BJ (cell line): ENCODE results near the gene TPD52L2. TPM values are rescaled to one million over a fixed set of nuclear protein-coding genes. Genes with fewer than 3 reads are reported as not detected.
"Not testable (repeated sequence)": the region's sequence is repeated elsewhere in the genome, so short reads cannot be mapped to it uniquely, and the experiment has no call there.

Experiments used
- CTCF ChIA-PET: fragments of 350-600 bp; formaldehyde crosslinking; extraction: SDS; loops from one replicate; lab custom pipeline; 2021; ENCODE audit warnings: antibody characterized with exemption, inconsistent platforms; lab: Yijun Ruan, JAX
- POLR2A ChIA-PET: fragments of 300-600 bp; sonication (Branson Sonifier 250); formaldehyde crosslinking; extraction: SDS; loops from one replicate; lab custom pipeline; 2021; ENCODE audit warnings: antibody characterized with exemption; lab: Charles Lee
- DNase-seq: peaks from one replicate; pipeline ENCODE4 v3.0.0-alpha.2; 2011; ENCODE audit warnings: low read depth
- H3K27me3 ChIP-seq: 2 replicates; pipeline ENCODE4 v1.6.0; 2011; ENCODE audit warnings: low read length; ENCODE audit not compliant: control insufficient read depth, insufficient read depth
- H3K36me3 ChIP-seq: 2 replicates; pipeline ENCODE4 v1.5.1; 2011; ENCODE audit warnings: low read length; ENCODE audit not compliant: control insufficient read depth, insufficient read depth
- H3K4me3 ChIP-seq: 2 replicates; pipeline ENCODE4 v1.5.1; 2011; ENCODE audit warnings: low read depth, mild to moderate bottlenecking, control low read depth, low read length
- CTCF ChIP-seq: IDR thresholded peaks from 2 replicates; pipeline ENCODE4 v1.5.1; 2011; ENCODE audit warnings: low read depth, mild to moderate bottlenecking, control low read depth, inconsistent platforms, low read length, moderate library complexity; ENCODE audit not compliant: insufficient read depth
- polyA plus RNA-seq: library from polyadenylated mRNA; depleted of rRNA; stranded (reverse); fragments of >200 nt; gene quantifications from 2 replicates; pipeline ENCODE4 v1.2.3, GENCODE V29; 2011

Gene TPD52L2
- polyA plus RNA-seq, 1 experiment = 288 TPM

- Histone ChIP-seq H3K4me3 (no peak overlapping the region), H3K27me3 (no peaks in the 10 kb centered on the region), H3K36me3 (peaks cover 22% of the 10 kb centered on the region)
- POLR2A ChIA-PET = no interaction called here
- no peak for DNase-seq
- CTCF ChIA-PET = no interaction called here
- TF ChIP-seq CTCF = no peak
These were observed 61.2 kb downstream of the TPD52L2 start for GRCh38 chr20:63926298-63926697.

GRCh38 chr20:63929071-63929470 is 64.0 kb downstream of the TPD52L2 start:
- TF ChIP-seq CTCF = no peak
- ChIA-PET CTCF (interaction anchor here (0.6 kb wide), 1 partner anchor 28 kb away, joined by 3 read pairs; no protein-coding TSS in a partner anchor), POLR2A (no interaction called here)
- Histone ChIP-seq H3K4me3 (no peak overlapping the region), H3K27me3 (no peaks in the 10 kb centered on the region), H3K36me3 (peaks cover 34% of the 10 kb centered on the region)
- DNase-seq = no peak

- H3K4me3 ChIP-seq, H3K27me3 ChIP-seq, POLR2A ChIA-PET, DNase-seq: not testable (repeated sequence)
- H3K36me3 ChIP-seq = peaks cover 34% of the 10 kb centered on the region
- CTCF ChIA-PET = interaction anchor here (0.6 kb wide), 1 partner anchor 28 kb away, joined by 3 read pairs; no protein-coding TSS in a partner anchor
These were observed 64.4 kb downstream of the TPD52L2 start for GRCh38 chr20:63929473-63929883.

GRCh38 chr20:63930971-63931553 is 66.0 kb downstream of the TPD52L2 start:
- Histone ChIP-seq H3K27me3 (no peaks in the 10 kb centered on the region), H3K4me3 (no peak overlapping the region), H3K36me3 (peaks cover 40% of the 10 kb centered on the region)
- no peak for TF ChIP-seq CTCF
- ChIA-PET POLR2A (no interaction called here), CTCF (no interaction called here)
- DNase-seq = no peak

- TF ChIP-seq CTCF = no peak
- ChIA-PET CTCF (no interaction called here), POLR2A (no interaction called here)
- Histone ChIP-seq H3K4me3 (no peak overlapping the region), H3K36me3 (peaks cover 40% of the 10 kb centered on the region), H3K27me3 (no peaks in the 10 kb centered on the region)
- DNase-seq = no peak
These were observed 66.7 kb downstream of the TPD52L2 start for GRCh38 chr20:63931735-63932134.
